CD4-positive, alpha-beta T cell treated with Interleukin-1 beta for 1 hour (primary cell): ENCODE data around the gene NEU2.
"Not testable (repeated sequence)": the region's sequence is repeated elsewhere in the genome, so short reads cannot be mapped to it uniquely, and the experiment has no call there.

Experiments
- DNase-seq, 2 donors: peaks; one replicate each; pipeline ENCODE4 v3.0.0-alpha.2; 2020 to 2022

Gene NEU2

DNA sequence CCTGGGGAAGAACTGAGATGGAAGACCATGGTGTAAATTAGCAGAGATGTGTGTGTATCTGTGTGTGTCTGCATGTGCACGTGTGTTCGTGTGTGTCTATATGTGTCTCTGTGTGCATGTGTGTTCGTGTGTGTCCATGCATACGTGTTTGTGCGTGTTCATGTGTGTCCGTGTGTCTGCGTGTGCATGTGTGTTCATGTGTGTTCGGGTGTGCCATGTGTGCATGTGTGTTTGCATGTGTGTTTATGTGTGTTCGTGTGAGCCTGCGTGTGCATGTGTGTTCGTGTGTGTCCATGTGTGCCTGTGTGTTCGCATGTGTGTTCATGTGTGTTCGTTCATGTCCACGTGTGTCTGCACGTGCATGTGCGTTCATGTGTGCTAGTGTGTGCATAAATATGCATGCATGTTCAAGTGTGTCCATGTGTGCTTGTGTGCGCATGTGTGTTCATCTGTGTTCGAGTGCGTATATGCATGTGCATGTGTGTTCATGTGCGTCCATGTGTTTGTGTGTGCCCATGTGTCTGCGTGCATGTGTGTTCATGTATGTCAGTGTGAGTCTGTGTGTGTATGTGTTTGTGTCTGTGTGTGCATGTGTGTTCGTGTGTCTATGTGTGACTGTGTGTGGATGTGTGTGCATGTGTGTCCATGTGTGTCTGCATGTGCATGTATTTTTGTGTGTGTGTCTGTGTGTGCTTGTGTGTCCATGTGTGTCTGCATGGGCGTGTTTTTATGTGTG is 3.1 kb downstream of the NEU2 start:
- DNase-seq, result no peak

DNA sequence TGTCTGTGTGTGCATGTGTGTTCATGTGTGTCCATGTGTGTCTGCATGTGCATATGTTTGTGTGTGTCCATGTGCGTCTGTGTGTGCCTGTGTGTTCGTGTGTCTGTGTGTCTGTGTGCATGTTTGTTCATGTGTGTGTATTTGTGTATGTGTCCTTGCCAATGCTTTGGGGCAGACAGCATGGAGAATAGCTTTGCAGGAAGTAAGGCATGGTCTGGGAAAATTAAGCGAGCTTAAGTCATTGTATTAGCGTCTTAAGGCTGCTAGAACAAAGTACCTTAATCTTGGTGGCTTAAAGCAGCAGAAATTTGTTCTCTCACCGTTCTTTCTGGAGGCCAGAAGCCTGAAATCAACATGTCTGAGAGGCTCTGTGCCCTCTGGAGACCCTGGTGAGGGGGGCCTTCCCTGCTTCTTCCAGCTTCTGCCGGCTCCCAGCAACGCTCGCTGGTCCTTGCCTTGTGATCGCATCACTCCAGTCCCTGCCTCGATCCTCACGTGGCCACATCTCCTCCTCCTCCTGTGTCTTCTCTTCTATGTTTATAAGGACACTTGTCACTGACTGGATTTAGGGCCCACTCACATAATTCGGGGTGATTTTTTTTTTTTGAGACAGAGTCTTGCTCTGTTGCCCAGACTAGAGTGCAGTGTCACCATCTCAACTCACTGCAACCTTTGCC is 3.8 kb downstream of the NEU2 start:
- DNase-seq, result no peak

DNA sequence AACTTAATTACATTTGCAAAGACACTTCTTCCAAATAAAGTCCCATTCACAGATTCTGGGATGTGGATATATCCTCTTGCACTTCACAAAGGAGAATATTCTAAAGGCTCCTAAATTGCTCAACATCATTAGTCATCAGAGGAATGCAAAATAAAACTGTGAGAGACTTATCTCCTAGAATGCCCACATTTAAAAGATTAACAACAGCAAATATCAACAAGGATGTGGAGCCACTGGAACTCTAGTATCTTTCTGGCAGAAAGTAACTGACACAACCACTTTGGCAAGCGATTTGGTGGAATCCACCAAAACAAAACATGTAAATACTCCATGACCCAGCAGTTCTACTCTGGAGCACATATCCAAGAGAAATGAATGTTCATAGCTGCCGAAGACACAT is 4.6 kb downstream of the NEU2 start:
- no peak for DNase-seq

- no peak for DNase-seq
These were observed 6.9 kb downstream of the NEU2 start for GRCh38 chr2:233039212-233039845.

DNA sequence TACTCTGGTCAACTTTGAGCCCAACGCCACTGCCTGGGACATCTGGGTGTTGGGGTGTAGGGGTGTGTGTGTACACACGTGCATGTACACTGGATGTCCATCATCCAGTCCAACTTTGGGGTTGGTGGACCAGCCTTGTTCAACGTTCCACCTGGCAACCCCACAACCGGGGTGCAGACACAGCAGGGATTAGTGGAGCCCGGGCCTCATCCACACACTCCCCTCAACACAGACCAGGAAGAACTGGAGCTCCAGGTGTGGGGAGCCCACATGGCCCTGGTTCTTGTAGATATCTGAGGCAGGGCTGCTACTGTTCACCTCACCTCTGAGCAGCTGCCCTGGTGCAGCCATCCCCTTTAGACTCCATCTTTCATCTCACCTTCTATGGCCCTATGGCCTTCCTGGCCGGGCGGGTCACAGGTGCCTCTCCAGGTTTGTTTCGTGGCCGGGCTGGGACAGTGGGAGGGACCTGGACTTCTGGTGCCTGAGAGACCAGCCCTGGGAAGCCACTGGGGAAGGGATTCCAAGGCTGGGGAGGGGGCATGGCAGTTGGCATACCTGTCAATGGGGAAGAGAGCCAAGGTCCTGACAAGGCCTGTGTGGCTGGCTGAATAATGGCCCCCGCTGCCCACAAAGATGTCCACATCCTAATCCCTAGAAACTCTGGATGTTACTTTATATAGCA is 7.5 kb downstream of the NEU2 start:
- no peak for DNase-seq

DNA sequence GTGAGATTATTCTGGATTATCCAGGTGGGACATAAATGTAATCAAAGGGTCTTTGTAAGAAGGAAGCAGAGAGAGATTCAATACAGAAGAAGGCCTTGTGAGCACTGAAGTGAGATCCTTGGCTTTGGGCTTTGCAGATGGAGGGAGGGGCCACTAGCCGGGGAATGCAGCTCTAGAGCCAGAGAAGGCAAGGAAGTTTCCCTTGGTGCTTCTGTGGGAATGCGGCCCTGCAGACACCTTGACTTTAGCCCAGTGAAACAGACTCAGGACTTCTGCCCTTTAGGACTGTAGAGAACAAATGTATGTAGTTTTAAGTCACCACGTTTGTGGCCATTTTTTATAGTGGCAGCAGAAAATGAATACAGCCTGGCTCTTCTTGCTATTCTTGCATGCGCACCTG is 8.1 kb downstream of the NEU2 start:
- DNase-seq, result no peak

GRCh38 chr2:233041722-233042323 is 9.4 kb downstream of the NEU2 start:
- DNase-seq, result no peak

- no peak for DNase-seq
These were observed 10.1 kb downstream of the NEU2 start for GRCh38 chr2:233042549-233042948.

DNA sequence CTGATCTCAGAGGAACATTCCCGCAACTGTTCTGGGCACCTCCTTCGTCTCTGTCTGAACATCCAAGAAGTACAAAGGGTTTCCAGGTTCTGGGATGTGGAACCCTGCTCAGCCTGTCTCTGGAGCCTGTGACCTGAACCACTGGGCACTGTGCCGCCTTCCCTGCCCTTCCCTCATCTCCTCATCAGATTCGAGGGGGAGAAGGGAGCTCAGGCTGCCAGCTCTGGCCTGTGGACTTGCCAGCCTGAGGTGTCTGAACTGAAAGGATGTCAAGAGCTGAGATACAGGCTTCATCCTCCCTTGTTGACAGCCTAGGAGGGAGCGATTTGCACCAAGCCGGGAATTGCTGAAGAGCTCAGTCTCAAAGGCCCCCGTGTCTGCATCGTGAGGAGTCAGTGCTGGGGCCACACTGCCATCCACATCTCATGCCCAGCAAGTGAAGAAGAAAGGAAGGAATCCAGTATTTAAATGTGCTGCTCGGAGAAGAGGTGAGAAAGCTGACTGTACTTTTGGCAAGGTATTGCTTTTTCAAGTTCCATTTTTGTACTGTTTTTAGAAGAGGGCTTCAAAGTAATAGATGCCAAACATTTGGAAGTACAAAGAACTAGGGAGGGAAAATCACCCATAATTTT is 12.6 kb downstream of the NEU2 start:
- DNase-seq, result no peak

GRCh38 chr2:233047206-233047605 is 14.7 kb downstream of the NEU2 start:
- no peak for DNase-seq

DNA sequence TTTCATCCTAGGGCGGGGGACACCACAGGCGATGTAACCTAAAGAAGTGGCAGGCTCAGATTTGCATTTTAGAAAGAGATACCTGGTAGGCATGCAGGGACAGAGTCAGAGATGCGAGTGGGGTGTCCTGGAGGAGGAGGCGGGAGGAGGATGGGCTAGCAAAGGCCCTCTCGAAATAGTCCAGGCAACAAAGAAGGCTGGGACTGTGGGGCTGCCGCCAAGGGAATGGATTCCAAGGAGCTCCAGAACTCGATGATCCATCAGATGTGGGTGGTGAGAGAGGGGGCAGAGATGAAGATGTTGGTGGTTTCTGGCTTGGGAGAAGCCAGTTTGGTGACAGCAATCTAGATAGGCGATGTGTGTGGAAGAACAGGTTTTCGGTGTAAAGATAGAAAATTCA is 15.2 kb downstream of the NEU2 start:
- DNase-seq, result no peak

DNA sequence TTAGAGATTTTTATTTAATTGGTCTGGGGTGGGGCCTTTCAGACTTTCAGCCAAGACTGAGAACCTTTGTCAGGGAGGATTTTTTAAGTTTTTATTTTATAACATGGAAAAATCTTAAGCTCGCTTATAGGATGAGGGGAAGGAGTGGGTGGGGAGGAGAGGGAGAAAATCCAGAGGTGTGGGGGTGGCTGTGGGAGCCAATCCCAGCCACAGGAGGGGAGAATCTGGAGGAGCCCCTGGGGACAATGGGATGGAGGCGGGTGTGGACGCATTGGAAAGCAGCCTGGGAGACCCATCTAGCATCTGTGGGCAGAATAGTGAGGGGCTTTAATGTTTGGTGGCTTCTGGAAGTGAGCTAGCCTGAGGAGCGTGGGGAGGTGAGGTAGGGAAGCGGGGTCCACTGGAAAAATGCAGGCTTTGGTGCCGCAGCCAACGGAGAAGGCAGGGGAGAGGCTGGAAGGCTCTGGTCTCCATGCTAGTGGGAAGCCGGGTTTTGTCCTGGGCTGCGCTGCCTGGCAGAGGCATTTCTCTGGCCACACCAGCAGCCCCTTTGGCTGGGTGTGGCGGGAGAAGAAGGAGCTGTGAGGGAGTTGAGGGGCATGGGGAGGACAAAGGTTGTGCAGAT is 16.2 kb downstream of the NEU2 start:
- no peak for DNase-seq

GRCh38 chr2:233049194-233049761 is 16.8 kb downstream of the NEU2 start:
- DNase-seq, result peak in 1 of 2 donors; percentile 23

GRCh38 chr2:233051241-233052149 is 19.0 kb downstream of the NEU2 start:
- DNase-seq, result peak in 1 of 2 donors; percentile 20

GRCh38 chr2:233052517-233052916 is 20.0 kb downstream of the NEU2 start:
- not testable (repeated sequence) for DNase-seq

- peak; percentile 61 to 68 for DNase-seq
These were observed 21.7 kb downstream of the NEU2 start for GRCh38 chr2:233053928-233054784.

- no peak for DNase-seq
These were observed 22.9 kb downstream of the NEU2 start for GRCh38 chr2:233055362-233055761.

DNA sequence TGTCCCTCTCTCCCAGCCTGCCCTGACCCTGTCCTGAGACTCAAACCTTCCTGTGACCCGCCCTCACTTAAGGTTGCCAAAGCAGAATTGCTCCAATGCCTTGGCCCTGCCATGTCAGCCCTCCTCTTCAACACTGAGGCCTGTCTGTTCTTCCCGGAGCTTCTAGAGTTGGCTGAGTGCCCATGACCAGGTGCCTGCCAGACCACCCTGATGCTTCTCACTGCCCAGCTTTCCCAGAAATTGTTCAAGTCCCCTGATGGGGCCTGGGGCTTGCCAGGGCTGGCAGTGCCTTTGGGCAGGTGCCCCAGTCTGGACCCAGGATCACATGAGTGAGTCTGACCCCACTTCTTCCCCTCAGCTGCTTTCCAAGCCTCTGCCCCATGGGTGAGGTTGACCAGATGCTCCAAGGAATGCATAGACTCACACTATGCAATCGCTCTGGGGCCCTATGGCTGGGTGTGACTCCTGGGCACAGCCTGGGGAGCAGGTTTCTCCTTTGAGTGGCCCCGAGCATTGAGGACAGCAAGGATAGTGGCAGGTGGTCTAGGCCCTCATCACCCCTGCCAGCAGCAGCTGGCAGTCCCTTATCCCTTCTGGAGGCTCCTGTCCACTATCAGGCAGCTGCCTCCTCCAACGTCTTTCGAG is 24.6 kb downstream of the NEU2 start:
- DNase-seq, result no peak
